ENCODE results near the gene LRCH2.
"Not testable (repeated sequence)": the region's sequence is repeated elsewhere in the genome, so short reads cannot be mapped to it uniquely, and the experiment has no call there.

Gene LRCH2

DNA sequence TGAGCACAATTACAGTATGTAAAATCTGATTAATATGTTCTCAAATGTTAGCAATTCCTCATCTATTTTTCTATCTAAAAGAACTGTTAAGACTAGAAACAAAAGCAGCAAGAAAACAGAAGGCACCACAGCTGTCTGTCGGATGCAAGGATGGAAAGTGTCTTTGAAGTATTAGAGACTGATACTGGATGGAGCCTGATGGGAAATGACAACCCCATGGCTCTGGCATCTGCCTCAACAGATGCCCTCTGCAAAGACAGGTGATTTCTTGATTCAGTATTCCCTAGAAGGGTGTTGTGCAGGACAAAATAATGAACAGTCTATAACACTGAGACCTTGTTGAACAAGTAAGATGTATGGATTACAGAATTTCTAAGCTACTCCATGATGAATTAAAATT lies 19.7 kb downstream of the LRCH2 start:
- H3K4me3 ChIP-seq (ENCODE audit: low read depth, low read length) = no peak overlapping the region

DNA sequence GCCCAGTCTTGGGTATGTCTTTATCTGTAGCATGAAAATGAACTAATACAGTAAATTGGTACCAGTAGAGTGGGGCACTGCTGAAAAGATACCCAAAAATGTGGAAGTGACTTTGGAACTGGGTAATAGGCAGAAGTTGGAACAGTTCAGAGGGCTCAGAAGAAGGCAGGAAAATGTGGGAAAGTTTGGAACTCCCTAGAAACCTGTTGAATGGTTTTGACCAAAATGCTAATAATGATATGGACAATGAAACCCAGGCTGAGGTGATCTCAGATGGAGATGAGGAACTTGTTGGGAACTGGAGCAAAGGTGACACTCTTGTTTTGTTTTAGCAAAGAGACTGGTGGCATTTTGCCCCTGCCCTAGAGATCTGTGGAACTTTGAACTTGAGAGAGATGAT lies 24.3 kb downstream of the LRCH2 start:
- not testable (repeated sequence) for H3K4me3 ChIP-seq (ENCODE audit: low read depth, low read length)

DNA sequence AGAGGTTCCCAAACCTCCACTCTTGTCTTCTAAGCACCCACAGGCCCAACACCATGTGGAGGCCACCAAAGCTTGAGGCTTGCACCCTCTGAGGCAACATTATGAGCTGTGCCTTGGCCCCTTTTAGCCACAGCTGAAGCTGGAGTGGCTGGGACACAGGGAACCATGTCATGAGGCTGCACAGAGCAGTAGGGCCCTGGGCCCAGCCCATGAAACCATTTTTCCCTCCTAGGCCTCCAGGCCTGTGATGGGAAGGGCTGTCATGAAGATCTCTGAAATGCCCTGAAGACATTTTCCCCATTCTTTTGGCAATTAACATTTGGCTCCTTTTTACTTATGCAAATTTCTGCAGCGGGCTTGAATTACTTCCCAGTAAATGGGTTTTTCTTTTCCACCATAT lies 29.9 kb downstream of the LRCH2 start:
- H3K4me3 ChIP-seq (ENCODE audit: low read depth, low read length) = no peak overlapping the region

DNA sequence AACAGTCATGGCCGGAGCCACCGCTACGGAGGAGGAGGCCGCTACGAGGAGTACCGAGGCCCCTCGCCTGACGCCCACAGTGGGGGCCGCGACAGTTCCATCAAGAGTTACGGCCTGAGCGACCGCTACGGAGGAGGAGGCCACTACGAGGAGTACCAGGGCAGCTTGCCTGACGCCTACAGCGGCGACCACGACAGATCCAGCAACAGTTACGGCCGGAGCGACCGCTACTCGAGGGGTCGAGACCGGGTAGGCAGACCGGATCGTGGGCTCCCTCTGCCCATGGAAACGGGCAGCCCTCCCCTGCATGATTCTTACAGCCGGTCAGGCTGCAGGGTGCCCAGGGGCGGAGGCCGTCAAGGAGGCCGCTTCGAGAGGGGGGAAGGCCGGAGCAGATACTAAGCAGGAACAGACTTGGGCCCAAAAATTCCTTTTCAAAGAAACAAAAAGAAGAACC lies 41.6 kb downstream of the LRCH2 start:
- no peak overlapping the region for H3K4me3 ChIP-seq (ENCODE audit: low read depth, low read length)

DNA sequence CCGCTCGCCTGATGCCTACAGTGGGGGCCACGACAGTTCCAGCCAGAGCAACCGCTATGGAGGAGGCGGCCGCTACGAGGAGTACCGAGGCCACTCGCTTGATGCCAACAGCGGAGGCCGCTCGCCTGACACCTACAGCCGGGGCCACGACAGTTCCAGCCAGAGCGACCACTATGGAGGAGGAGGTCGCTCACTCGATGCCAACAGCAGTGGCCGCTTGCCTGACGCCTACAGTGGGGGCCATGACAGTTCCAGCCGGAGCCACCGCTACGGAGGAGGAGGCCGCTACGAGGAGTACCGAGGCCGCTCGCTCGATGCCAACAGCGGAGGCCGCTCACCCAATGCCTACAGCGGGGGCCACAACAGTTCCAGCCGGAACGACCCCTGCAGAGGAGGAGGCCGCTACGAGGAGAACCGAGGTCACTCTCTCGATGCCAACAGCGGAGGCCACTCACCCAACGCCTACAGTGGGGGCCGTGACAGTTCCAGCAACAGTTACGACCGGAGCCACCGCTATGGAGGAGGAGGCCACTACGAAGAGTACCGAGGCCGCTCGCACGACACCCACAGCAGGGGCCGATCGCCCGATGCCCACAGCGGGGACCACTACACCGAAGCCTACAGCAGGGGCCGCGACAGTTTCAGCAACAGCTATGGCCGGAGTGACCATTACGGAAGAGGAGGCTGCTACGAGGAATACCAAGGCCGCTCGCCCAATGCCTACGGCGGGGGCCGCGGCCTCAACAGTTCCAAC lies 42.2 kb downstream of the LRCH2 start:
- H3K4me3 ChIP-seq (ENCODE audit: low read depth, low read length) = no peak overlapping the region

DNA sequence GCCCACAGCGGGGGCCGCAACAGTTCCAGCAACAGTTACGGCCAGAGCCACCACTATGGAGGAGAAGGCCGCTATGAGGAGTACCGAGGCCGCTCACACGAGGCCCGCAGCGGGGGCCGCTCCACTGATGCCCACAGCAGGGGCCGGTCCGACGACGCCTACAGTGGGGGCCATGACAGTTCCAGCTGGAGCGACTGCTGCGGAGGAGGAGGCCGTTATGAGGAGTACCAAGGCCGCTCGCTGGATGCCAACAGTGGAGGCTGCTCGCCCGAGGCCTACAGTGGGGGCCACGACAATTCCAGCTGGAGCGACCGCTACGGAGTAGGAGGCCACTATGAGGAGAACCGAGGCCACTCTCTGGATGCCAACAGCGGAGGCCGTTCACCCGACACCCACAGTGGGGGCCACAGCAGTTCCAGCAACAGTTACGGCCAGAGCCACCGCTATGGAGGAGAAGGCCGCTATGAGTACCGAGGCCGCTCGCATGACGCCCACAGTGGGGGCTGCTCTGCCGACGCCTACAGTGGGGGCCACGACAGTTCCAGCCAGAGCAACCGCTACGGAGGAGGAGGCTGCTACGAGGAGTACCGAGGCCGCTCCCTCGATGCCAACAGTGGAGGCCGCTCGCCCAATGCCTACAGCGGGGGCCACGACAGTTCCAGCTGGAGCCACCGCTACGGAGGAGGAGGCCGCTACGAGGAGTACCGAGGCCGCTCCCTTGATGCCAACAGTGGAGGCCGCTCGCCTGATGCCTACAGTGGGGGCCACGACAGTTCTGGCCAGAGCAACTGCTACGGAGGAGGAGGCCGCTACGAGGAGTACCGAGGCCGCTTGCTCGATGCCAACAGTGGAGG lies 43.0 kb downstream of the LRCH2 start:
- H3K4me3 ChIP-seq (ENCODE audit: low read depth, low read length) = no peak overlapping the region

DNA sequence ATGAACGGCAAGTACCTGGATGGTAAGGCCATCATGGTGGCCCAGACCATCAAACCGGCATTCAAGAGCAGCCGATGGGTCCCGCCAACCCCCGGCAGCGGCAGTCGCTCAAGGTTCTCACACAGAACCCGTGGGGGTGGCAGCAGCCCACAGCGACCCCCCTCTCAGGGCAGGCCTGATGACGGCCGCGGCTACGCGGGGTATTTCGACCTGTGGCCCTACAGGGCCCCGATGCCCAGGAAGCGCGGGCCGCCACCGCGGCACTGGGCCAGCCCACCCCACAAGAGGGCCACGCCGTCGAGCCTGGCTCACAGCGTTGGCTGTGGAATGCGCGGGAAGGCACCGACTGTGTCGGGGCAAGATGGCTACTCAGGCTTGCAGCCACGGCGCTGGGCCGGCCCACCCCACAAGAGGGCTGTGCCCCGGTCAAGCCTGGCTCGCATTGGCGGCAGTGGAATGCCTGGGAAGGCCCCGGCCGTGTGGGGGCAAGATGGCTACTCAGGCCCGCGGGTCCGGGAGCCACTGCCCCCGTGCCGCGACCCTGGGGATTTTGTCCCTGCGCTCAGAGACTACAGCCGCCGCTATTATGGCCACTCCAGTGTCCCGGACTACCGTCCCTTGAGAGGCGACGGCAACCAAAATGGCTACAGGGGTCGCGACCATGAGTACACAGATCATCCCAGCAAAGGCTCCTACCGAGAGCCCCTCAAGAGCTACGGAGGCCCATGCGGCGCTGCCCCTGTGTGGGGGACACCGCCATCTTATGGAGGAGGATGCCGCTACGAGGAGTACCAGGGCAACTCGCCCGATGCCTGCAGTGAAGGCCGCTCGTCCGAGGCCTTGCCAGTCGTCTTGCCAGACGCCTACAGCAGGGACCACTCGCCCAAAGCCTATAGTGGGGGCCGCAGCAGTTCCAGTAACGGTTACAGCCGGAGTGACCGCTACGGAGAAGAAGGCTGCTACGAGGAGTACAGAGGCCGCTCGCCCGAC lies 44.0 kb downstream of the LRCH2 start:
- no peak overlapping the region for H3K4me3 ChIP-seq (ENCODE audit: low read depth, low read length)

DNA sequence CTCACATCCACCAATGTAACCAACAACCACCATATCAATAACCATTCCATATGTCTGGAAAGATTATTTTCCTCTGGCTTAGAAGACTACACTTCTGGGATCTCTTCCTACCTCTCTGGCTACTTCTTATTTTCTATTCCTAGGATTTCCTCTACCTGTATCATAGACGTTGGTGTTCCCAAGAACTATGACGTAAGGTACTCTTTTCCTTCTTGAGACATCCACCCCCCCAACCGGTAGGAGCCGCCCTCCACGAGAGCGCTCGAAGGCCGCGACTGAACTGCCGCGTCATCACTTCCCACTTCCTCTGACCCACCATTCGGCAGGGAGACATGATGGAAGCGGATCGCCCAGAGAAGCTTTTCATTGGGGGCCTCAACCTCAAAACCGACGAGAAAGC lies 44.8 kb downstream of the LRCH2 start, which contains the start of gene RBMXL3:
Gene RBMXL3, plus strand, starts transcription at position 301 of the 400 bp plus-strand sequence. Its CDS starts 32 bp downstream, at position 333.
- H3K4me3 ChIP-seq (ENCODE audit: low read depth, low read length) = no peak within 1 kb of the TSS

DNA sequence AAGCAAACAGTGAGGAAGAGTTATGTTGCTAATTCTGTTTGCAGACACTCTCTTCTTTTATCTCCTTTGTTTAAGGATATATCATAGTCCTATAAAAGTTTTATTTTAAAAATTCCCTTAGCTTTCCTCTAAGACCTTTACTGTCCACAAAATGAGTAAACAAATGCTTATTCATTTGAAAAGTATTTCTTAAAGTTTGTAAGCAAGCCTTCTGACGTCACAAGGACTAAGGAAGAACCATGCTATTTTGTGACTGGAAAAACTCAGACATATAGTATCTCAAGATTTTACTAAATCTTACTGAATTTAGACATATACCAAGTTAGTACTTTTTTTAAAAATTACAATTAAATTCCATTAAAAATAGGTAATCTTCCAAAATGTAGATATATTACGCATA lies 49.9 kb downstream of the LRCH2 start:
- H3K4me3 ChIP-seq (ENCODE audit: low read depth, low read length) = no peak overlapping the region

DNA sequence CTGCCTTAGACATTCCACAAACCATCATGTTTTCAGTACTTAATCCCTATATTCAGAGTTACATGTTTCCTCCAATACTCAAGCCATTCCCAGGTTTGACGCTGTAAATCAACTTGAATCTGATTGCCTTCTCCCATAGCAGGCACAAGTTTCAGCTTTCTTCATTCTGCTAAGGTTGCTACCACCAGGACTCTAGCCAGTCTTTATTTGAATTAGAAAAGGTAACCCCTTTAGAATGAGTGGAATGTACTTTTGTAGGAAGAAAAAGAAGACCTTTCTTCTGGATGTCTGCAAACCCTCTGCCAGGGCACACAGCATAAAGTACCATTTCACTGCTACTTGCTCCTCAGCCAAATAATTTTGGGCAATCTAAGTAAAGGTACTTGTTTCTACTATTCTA lies 55.4 kb downstream of the LRCH2 start:
- H3K4me3 ChIP-seq (ENCODE audit: low read depth, low read length) = no peak overlapping the region

DNA sequence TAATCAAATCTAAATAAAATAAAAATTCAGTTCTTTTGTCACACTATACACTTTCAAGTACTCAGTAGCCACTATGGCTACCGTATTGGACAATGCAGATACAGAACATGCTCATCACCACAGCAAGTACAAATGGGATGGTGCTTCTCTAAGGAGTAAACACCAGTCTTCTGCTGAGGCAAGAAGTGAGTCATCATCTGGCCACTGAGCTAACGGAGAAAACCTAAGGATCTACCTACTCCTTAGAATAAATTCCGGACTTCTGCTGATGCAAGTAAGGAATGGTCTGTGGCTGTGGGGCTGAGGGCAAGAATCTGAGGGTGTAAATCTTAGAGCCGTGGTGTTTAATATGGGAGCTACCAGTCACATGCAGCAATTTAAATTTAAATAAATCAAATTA lies 56.0 kb downstream of the LRCH2 start:
- no peak overlapping the region for H3K4me3 ChIP-seq (ENCODE audit: low read depth, low read length)

DNA sequence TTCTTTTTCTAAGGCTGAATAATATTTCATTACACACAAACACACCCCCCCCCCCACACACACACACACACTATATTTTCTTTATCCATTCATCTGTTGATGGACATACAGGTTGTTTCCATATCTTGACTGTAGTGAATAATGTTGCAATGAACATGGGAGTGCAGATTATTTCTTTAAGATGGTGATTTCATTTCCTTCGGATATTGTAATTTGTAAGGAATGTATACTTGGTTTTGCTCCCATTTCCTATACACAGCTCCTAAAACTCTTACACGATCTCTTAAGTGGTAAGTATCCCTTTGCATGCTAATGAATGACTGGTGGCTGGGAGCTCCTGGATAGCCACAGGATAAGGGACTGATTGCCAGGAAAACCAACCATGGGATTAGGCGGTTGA lies 59.3 kb downstream of the LRCH2 start:
- no peak overlapping the region for H3K4me3 ChIP-seq (ENCODE audit: low read depth, low read length)

DNA sequence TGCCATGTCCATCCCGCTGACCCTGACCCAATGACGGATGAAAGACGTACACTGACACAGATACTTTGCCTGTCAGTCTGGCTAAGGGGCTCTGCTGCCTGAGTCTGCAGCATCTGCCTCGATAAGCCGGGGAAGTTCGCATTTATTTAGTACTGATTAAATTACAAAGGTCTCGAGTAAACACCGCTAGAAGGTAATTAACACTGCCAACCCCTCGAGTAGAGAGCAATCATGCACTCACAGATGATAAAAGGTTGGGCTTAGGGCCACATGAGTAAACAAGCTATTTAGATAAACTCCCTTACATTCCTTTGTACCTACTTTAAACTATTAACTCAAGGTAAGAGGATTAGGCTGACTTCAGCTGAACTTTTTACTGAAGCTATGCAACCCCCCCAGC lies 60.7 kb downstream of the LRCH2 start:
- H3K4me3 ChIP-seq (ENCODE audit: low read depth, low read length) = no peak overlapping the region

DNA sequence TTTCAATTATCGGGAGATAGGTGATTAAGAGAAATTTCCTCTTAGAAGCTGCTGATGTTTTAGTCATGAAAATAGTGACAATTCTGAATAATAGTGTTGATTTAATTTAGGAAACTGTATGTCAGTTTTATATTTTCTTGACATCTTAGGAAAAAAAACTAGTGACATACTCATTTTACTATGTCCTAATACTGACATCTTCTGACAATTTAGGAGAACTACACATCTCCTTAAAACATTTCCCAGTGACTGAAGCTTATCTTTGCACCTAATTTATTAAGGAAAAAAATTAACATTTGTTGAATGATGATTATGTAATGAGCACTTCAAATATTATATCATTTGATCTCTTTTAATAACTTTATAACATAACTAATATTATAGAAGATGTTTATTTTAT lies 86.7 kb downstream of the LRCH2 start:
- no peak overlapping the region for H3K4me3 ChIP-seq (ENCODE audit: low read depth, low read length)

DNA sequence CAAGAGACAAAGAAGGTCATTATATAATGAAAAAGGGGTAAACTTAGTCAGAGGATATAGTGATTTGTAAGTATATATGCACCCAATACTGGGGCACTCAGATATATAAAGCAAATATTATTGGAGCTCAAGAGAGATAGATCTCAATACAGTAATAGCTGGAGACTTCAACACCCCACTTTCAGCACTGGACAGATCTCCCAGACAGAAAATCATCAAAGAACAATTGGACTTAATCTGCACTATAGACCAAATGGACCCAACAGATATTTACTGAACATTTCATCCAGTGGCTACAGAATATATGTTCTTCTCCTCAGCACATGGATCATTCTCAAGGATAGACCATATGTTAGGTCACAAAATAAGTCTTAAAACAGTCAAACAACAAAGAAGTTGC lies 91.8 kb downstream of the LRCH2 start:
- H3K4me3 ChIP-seq (ENCODE audit: low read depth, low read length) = no peak overlapping the region

DNA sequence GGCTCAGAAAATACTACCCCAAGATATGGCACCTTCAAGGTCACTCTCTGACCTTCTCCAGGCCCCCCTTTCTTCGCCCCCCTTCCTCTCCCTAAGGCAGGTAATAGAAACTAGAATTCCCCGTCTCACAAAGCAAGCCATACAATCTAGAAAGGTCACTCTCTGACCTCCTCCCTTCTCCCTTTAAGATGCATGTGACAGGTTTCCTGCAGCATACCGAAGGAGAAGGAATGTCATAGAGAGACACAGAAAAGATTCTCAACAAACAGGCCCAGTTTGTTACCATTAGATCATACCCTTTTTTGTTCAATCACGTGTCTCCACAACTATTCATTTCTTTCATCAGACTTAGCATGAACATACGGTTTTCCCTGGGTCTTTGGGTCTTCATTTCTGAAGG lies 95.9 kb downstream of the LRCH2 start:
- no peak overlapping the region for H3K4me3 ChIP-seq (ENCODE audit: low read depth, low read length)

DNA sequence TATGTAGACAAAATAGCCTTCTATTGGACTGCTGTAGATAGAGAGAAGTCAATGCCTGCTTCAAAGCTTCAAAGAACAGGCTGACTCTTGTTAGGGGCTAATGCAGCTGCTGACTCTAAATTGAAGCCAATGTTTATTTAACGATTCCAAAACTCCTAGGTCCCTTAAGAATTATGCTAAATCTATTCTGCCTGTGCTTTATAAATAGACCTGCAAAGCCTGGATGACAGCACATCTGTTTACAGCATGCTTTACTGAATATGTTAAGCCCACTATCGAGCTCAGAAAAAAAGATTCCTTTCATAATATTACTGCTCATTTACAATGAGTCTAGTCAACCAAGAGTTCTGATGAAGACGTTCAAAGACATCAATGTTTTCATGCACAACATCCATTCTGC lies 99.5 kb downstream of the LRCH2 start:
- H3K4me3 ChIP-seq (ENCODE audit: low read depth, low read length) = no peak overlapping the region

DNA sequence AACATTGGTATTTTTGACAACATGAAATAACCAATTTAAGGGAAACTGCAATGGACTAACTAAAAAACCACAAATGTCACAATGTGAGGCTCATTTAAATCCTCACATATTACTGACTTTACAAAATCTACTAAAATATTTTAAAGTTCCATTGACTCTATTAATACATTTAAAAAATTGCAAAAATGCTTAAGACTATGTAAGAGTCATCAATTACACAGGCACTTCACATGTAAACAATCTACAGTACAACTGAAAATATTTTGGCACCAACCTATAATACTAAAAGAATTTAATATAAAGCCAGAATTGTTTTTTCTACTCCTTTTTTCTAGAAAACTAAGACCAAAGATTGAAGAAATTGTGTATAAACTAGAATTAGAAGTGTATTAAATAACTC lies 121.5 kb downstream of the LRCH2 start:
- H3K4me3 ChIP-seq (ENCODE audit: low read depth, low read length) = no peak overlapping the region

DNA sequence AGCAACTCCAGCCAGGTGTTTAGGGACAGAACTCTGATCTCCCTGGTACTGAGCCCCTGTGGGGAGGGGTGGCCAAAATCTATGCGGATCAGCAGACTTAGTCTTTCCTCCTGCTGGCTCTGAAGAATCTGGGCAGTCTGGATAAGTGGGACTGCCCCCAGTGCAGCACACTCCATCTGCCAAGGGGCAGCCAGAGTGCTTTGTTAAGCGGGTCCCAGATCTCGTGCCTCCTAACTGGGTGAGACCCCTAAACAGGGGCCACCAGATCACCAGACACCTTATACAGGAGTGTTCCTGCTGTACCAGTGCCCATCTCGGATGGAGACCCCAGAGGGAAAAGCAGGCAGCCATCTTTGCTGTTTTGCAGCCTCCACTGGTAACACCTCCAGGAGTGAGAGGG lies 135.0 kb downstream of the LRCH2 start:
- H3K4me3 ChIP-seq (ENCODE audit: low read depth, low read length) = no peak overlapping the region

DNA sequence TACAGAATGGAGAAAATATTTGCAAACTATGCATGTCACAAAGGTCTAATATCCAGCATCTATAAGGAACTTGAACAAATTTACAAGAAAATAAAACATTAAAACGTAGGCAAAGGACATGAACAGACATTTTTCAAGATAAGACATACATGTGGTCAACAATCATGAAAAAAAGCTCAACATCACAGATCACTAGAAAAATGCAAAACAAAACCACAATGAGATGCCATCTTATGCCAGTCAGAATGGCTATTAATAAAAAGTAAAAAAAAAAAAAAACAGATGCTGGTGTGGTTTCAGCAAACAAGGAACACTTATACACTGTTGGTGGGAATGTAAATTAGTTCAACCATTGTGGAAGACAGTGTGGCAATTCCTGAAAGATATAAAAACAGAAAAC lies 140.7 kb downstream of the LRCH2 start:
- no peak overlapping the region for H3K4me3 ChIP-seq (ENCODE audit: low read depth, low read length)

DNA sequence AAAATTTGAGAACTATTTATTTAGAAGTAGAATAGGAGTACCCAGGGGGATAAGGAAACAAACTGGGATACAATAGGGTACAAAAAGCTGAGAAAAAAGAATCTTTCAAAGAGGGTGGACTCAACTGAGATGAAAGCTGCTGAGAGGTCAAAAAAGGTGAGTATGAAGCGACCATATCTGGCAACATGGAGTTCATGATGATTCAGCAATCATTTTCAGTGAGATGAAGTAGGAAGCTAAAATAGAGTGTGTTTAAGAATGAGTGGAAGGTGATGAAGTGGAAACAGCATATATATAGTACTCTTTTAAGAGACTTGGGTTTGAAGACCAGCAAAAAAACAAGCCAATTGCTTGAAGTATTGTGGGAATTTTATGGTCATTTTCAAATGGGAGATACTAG lies 144.5 kb downstream of the LRCH2 start:
- H3K4me3 ChIP-seq (ENCODE audit: low read depth, low read length) = no peak overlapping the region
